GM12891 (cell line): ENCODE data around the gene PTPN14.

ENCODE experiments used
- DNase-seq: peaks from one replicate; pipeline ENCODE4 v3.0.0; 2011; ENCODE audit warnings: low spot score; ENCODE audit not compliant: insufficient read length
- FAIRE-seq: peaks from 2 replicates; lab custom pipeline; 2011; peaks lifted over from hg19 to GRCh38; lab: Jason Lieb, UNC
- PAX5 ChIP-seq: IDR thresholded peaks from 2 replicates; pipeline ENCODE4 v1.6.1; 2011; ENCODE audit warnings: low read length, moderate library complexity, mild to moderate bottlenecking; ENCODE audit not compliant: insufficient read depth, severe bottlenecking
- POLR2A ChIP-seq: IDR thresholded peaks from 2 replicates; pipeline ENCODE4 v1.6.1; 2011; ENCODE audit warnings: low read depth, low read length, control low read depth
- POLR2AphosphoS5 ChIP-seq: IDR thresholded peaks from 2 replicates; pipeline ENCODE4 v1.6.1; 2011; ENCODE audit warnings: low read depth, low read length, control low read depth
- POU2F2 ChIP-seq: IDR thresholded peaks from 2 replicates; pipeline ENCODE4 v1.6.1; 2011; ENCODE audit warnings: low read depth, mild to moderate bottlenecking, control low read depth, low read length, moderate library complexity
- SPI1 ChIP-seq: IDR thresholded peaks from 2 replicates; pipeline ENCODE4 v1.6.1; 2011; ENCODE audit warnings: low read depth, low read length, control low read depth
- TAF1 ChIP-seq: IDR thresholded peaks from 2 replicates; pipeline ENCODE4 v1.6.1; 2011; ENCODE audit warnings: low read depth, low read length, control low read depth

The PTPN14 gene

GRCh38 chr1:214473387-214473786 lies 78.0 kb downstream of the PTPN14 start:
- DNase-seq (no peak), FAIRE-seq (no peak)
- TF ChIP-seq POLR2A (no peak), PAX5 (no peak), TAF1 (no peak), POU2F2 (no peak), SPI1 (no peak), POLR2AphosphoS5 (no peak)

GRCh38 chr1:214472364-214472763 lies 79.0 kb downstream of the PTPN14 start:
- no peak for TF ChIP-seq POLR2AphosphoS5
- TF ChIP-seq PAX5: no peak
- TF ChIP-seq POLR2A: no peak
- TF ChIP-seq TAF1: no peak
- no peak for TF ChIP-seq SPI1
- TF ChIP-seq POU2F2: no peak
- DNase-seq (no peak), FAIRE-seq (no peak)

GRCh38 chr1:214471458-214471857 lies 79.9 kb downstream of the PTPN14 start:
- no peak for DNase-seq
- FAIRE-seq: no peak
- TF ChIP-seq SPI1 (no peak), TAF1 (no peak), POLR2AphosphoS5 (no peak), POU2F2 (no peak), POLR2A (no peak), PAX5 (no peak)

GRCh38 chr1:214470132-214470531 lies 81.3 kb downstream of the PTPN14 start:
- TF ChIP-seq POLR2AphosphoS5 (no peak), SPI1 (no peak), POLR2A (no peak), TAF1 (no peak), POU2F2 (no peak), PAX5 (no peak)
- FAIRE-seq (no peak), DNase-seq (no peak)

GRCh38 chr1:214469290-214469689 lies 82.1 kb downstream of the PTPN14 start:
- TF ChIP-seq POLR2AphosphoS5: no peak
- no peak for TF ChIP-seq POLR2A
- TF ChIP-seq POU2F2: no peak
- no peak for TF ChIP-seq PAX5
- TF ChIP-seq SPI1: no peak
- TF ChIP-seq TAF1: no peak
- FAIRE-seq (no peak), DNase-seq (no peak)

GRCh38 chr1:214467078-214467585 lies 84.3 kb downstream of the PTPN14 start:
- no peak for TF ChIP-seq SPI1
- no peak for TF ChIP-seq PAX5
- TF ChIP-seq POLR2A: no peak
- no peak for TF ChIP-seq TAF1
- no peak for TF ChIP-seq POLR2AphosphoS5
- no peak for TF ChIP-seq POU2F2
- no peak for DNase-seq
- no peak for FAIRE-seq

GRCh38 chr1:214466403-214467077 lies 84.9 kb downstream of the PTPN14 start:
- no peak for DNase-seq
- TF ChIP-seq TAF1 (no peak), SPI1 (no peak), POLR2A (no peak), POLR2AphosphoS5 (no peak), POU2F2 (no peak), PAX5 (no peak)
- FAIRE-seq: no peak

- no peak for DNase-seq
- TF ChIP-seq SPI1 (no peak), POU2F2 (no peak), PAX5 (no peak), POLR2AphosphoS5 (no peak), POLR2A (no peak), TAF1 (no peak)
- FAIRE-seq: no peak
These were observed 86.7 kb downstream of the PTPN14 start for GRCh38 chr1:214464445-214465287.

- TF ChIP-seq SPI1: no peak
These were observed 87.8 kb downstream of the PTPN14 start for GRCh38 chr1:214463596-214463995.

GRCh38 chr1:214462882-214463281 lies 88.5 kb downstream of the PTPN14 start:
- no peak for DNase-seq
- no peak for FAIRE-seq
- TF ChIP-seq PAX5: no peak
- no peak for TF ChIP-seq SPI1
- TF ChIP-seq TAF1: no peak

More at GRCh38 chr1:214463596-214463995, 87.8 kb downstream of the PTPN14 start:
- no peak for FAIRE-seq
- no peak for DNase-seq
